ENCODE results near the gene H3-3A.

The H3-3A gene

DNA sequence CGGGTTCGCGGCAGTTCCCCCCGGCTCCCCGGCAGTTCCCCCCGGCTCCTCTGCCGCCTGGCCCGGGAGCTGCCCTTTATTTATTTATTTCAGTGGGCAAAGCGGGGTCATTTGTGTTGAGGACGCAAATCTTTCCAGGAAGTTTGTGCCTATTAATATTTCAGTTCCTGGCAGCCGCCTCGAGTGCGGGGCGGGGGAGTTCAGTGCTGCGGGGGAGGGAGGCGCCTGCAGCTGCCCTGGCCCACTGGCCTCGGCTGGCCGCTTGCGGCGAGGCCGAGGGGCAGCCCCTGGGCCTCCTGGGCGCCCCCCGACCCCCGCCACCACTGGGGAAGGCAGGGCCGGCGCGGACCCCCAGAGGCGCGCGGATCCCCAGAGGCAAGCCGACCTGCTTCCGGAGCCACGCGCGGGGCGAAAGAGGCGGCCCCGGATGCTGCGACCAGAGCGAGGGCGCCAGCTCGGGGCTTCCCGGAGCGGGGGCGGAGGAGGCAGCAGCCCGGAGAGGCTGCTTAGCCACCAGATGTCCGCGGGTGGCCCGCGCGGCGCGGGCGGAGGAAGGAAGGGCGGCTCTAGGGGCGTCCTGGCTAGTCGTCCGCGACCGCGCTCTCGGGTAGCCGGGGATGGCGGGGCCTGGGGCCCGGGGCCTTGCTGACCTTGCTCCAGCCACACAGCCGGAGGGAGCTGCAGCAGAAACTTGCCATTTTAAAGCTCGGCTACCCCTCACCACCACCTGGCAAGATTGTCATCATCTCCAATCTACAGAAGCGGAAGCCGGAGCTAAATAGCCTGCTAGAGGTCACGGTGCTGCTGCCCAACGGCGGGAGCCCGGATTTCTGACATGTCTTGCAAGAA is 48.0 kb downstream of the H3-3A start:
- in situ Hi-C loops (cut with MboI; ENCODE audit: low sequenced_read_pairs): loop anchor here (25.0 kb wide), 1 partner anchor 648 kb away; no protein-coding TSS in a partner anchor

DNA sequence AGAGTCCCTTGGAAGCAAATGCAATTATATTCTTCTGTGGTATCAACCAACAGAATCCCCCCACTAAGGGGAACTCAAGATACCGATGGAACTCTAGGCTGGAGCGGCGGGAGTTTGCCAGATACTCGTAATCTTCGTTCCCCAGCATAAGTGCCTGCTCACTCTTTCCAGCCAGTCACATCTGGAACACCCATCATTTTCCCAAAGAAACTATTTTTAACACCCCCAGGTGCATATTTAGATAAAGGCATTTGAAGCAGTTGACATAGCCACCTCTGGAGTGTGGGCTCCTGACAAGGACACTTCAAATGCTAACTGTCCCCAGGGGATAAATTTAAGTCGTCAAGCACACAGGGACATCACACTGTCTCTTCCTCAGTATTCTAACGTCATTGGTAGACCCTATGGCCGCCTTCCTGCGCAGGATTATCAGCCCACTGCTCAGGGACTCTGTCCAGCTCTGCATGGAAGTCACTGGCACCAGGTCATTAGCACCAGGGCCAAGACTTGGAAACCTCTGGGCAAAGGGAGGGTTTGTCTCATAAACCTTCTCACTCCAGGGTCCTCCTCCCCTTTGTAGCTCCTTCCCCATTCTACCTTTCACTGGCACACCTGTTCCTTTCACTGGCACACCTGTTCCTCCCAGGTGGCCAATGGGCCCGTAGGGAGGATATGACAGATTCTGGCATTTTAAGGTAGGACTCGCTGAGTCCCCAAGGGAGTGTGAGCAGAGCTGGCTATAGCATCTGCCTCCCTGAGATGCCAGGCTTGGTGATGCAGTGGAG is 48.8 kb downstream of the H3-3A start:
- in situ Hi-C loops (cut with MboI; ENCODE audit: low sequenced_read_pairs): loop anchor here (25.0 kb wide), 1 partner anchor 649 kb away; no protein-coding TSS in a partner anchor

DNA sequence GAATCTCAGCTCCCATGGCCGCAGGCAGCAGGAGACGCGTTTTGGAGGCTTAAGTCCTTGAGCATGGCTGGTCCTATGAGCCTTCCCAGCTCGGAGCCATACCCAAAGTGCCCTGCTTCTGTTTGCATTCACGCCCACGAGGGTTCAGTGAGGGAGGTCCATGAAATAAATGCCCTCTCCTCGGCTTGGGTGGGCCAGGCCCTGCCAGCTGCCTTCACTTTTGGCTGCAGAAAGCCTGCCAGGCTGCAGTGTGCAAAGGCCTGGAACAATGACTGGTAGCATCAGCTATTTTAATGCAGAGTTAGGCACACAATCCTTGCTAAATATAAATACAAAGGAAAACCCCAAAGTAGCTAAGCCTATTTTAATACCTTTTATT is 49.4 kb downstream of the H3-3A start:
- in situ Hi-C loops (cut with MboI; ENCODE audit: low sequenced_read_pairs): loop anchor here (25.0 kb wide), 1 partner anchor 650 kb away; no protein-coding TSS in a partner anchor

DNA sequence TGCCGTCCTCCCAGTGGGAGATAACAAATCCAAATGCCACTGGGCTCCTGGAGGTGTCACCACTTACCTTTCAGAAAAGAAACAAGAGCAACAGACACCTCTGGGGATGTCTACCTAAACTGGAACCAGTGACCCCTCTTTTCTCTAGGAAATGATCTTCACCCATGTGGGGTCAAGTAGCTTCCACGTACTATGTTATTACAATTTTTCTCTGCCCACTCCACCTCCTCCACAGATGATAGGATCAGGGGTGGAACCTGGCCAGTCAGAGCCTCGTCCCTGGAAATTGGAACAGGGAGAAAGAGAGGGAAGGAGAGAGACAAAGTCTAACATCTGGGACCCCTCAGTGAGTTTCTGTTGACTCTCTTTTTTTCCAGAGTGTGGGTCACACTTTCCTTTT is 50.1 kb downstream of the H3-3A start:
- in situ Hi-C loops (cut with MboI; ENCODE audit: low sequenced_read_pairs): loop anchor here (25.0 kb wide), 1 partner anchor 650 kb away; no protein-coding TSS in a partner anchor

DNA sequence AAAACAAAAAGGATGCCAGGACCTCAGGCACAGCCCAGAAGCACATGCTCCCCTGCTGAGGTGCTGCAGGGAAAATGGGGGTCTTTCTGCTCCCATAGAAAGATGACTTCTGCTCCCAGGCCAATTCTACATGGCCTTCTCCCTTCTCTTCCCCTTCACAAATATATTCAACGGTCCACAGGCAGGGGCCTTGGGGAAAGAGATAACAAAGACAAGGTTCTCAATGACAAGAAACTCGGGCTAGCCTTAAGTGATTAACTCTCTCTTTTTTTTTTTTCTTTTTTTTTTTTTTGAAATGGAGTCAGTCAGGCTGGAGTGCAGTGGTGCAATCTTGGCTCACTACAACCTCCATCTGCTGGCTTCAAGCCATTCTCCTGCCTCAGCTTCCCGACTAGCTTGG is 54.2 kb downstream of the H3-3A start:
- in situ Hi-C loops (cut with MboI; ENCODE audit: low sequenced_read_pairs): loop anchor here (25.0 kb wide), 1 partner anchor 654 kb away; no protein-coding TSS in a partner anchor

DNA sequence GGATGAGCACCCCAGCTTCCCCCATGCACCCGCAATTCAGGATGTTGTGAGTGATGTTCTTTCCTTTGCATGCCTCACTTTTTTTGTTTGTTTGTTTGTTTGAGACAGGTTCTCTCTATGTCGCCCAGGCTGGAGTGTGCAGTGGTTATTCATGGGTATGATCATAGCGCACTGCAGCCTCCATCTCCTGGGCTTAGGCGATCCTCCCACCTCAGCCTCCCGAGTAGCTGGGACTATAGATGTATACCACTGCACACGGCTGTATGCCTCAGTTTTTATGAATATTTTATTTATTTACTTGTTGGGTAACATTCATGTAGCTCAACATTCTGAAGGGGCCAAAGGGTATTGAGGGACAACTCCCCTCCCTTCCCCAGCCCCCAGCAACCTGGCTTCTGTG is 54.8 kb downstream of the H3-3A start:
- in situ Hi-C loops (cut with MboI; ENCODE audit: low sequenced_read_pairs): loop anchor here (25.0 kb wide), 1 partner anchor 655 kb away; no protein-coding TSS in a partner anchor

DNA sequence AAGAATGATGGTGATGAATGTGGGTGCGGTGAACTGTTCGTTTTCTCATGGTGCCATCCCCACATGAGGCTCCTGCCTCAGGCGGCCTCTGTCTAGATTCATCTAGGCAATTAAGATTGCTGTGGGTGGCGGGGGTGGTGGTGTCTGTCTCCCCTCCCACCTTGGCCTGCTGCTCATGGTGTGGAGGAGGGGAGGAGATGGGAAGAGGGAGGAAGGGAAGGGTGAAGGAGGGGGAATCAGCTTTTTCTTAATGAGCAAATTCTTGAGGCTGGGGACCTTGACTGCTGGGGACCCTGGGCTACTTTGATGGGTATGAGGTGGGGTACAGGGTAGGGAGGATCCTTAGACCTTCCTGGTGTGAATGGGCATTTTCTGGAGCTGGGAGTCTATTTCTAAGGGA is 55.8 kb downstream of the H3-3A start:
- in situ Hi-C loops (cut with MboI; ENCODE audit: low sequenced_read_pairs): loop anchor here (25.0 kb wide), 1 partner anchor 656 kb away; no protein-coding TSS in a partner anchor

DNA sequence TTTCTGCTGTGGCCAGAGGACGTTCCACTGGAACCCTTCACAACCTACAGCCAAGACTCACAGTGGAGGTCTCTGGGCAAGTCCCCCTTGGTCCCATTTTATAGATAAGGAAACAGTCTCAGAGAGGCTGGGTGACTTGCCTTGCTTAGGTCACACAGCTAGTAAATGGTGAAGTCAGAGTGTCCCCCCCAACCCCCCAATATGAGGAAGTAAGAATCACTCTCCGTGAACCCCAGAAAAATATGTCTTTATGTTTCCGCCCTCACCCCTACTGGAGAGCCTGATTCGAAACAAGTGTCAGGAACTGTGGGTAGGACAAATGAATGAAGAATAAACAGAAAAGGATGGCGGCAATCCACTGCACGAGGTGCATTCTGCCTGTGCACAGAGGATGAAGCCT is 56.7 kb downstream of the H3-3A start:
- in situ Hi-C loops (cut with MboI; ENCODE audit: low sequenced_read_pairs): loop anchor here (25.0 kb wide), 1 partner anchor 657 kb away; no protein-coding TSS in a partner anchor

DNA sequence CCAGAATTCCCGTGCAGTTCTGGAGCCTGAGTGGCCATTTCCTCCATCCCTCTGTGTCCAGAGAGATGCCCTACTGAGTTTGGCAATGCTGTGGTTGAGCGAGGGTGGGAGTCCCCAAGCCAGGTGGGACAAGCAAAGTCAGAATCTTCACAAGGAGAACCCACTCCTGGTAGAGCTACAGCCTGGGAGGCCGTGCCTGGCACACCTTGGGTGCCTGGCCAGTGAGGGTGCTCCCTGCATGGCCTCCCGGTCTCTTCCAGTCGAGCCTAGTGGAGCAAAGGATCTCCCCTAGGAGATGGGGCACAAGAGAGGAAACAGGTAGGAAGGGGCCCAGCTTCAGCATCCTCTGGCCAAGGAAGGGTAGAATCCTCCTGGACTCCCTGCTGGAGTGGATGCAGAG is 57.9 kb downstream of the H3-3A start:
- in situ Hi-C loops (cut with MboI; ENCODE audit: low sequenced_read_pairs): loop anchor here (25.0 kb wide), 1 partner anchor 658 kb away; no protein-coding TSS in a partner anchor

DNA sequence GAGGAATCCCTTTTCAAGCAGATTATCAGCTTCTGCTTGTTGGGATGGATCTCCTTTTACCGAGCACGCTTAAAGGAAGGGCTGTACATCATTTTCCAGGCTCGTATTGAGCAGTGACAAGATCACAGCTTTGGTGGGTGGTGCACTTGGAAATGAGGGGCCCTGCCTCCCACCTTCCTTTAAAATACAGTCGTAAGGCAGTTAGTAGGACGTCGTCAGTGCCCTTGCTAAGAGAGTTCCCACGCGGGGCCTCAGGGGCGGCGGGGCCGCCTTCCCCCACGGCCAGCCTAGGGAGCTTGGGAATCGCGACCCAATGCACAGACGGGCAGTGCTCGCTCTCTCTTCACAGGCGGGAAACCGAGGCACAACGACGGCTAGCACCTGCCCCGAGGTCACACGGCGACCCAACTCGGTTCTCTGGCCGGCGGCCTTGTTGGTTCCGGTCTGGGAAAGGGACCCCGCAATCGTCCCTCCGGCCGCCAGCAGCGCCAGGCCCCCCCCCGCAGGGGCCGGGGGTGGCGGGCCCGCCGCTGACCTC is 58.6 kb downstream of the H3-3A start:
- in situ Hi-C loops (cut with MboI; ENCODE audit: low sequenced_read_pairs): loop anchor here (25.0 kb wide), 1 partner anchor 659 kb away; no protein-coding TSS in a partner anchor

Data from HL-60/S4 treated with phorbol 12-myristate 13-acetate at 8.2 ng/mL for 4 days and 3 days (cell line).